ENCODE data around the gene ANKS1B. TPM values are rescaled to one million over a fixed set of nuclear protein-coding genes. Genes with fewer than 3 reads are reported as not detected.

ANKS1B gene
- total RNA-seq, 1 experiment from 2014 or later: 0.61 TPM

DNA sequence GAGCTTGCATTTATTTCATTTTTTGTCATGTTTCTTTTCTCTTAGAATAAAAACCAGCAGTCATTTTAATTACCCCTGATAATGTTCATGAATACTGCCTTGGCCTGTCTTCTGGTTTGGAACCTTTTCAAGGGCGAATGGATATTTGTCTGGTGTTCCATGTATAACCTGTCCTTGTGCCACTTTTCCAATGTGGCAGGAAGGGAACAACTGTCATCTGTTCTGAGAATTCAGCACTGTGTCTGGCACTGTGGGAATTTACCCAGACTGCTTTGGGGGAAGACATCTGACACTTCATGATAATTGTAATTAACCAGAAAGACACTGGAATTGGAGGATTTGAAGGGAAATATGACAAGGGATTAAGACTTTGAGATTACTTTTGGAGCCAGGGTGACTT is 986.8 kb downstream of the ANKS1B start:
- CTCF ChIA-PET: interaction anchor here (1.3 kb wide), 1 partner anchor 44 kb away, joined by 4 read pairs; no protein-coding TSS in a partner anchor
- TF ChIP-seq, protein P1, sequence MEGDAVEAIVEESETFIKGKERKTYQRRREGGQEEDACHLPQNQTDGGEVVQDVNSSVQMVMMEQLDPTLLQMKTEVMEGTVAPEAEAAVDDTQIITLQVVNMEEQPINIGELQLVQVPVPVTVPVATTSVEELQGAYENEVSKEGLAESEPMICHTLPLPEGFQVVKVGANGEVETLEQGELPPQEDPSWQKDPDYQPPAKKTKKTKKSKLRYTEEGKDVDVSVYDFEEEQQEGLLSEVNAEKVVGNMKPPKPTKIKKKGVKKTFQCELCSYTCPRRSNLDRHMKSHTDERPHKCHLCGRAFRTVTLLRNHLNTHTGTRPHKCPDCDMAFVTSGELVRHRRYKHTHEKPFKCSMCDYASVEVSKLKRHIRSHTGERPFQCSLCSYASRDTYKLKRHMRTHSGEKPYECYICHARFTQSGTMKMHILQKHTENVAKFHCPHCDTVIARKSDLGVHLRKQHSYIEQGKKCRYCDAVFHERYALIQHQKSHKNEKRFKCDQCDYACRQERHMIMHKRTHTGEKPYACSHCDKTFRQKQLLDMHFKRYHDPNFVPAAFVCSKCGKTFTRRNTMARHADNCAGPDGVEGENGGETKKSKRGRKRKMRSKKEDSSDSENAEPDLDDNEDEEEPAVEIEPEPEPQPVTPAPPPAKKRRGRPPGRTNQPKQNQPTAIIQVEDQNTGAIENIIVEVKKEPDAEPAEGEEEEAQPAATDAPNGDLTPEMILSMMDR (IDR thresholded peaks at IDR 0.05; ENCODE audit: insufficient read depth in 1 of 2, low read depth in 1 of 2, low read length in 1 of 2, severe bottlenecking in 1 of 2, unreplicated experiment in 1 of 2): no peak
- BruUV-seq (replicated peaks): no TSS peak

DNA sequence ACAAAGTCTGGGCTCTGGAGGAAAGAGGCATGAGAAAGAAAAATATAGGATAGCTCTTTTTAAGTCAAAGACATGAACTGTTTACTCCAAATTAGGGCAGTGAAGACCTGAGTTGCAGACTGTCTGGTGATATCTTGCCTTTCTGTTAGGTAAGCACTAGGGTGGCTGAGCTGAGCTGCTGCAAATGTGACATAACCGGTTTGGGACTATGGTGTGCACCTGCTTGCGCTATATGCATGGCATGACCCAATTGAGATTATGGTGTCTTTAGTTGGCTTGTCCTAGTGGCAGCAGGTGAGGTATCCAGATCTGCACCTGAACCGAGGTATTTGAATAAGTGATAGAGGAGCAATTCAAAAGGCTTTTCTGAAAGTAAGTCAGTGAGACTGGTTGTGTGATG is 994.1 kb downstream of the ANKS1B start:
- intact Hi-C loops (cut with micrococcal nuclease; ENCODE audit: unreplicated experiment): no loop called here

More for the DNA sequence above, 986.8 kb downstream of the ANKS1B start:
- intact Hi-C loops (cut with micrococcal nuclease; ENCODE audit: unreplicated experiment): loop anchor here (1.0 to 5.0 kb wide), 5 partner anchors 43 to 581 kb away; no protein-coding TSS in a partner anchor
- no peak overlapping the region for H3K4me3 ChIP-seq (ENCODE audit: low read depth, low read length)
- Mint-ChIP-seq H3K27ac (ENCODE audit: unreplicated experiment) (no peak overlapping the region), H3K9me3 (ENCODE audit: unreplicated experiment) (no peaks in the 10 kb centered on the region), H3K4me3 (ENCODE audit: unreplicated experiment) (no peak overlapping the region), H3K4me1 (ENCODE audit: low read depth, unreplicated experiment) (no peaks in the 10 kb centered on the region), H3K27me3 (ENCODE audit: insufficient read depth, unreplicated experiment) (peaks cover 8% of the 10 kb centered on the region), H3K36me3 (ENCODE audit: insufficient read depth, unreplicated experiment) (no peaks in the 10 kb centered on the region)
- DNase-seq: no peak
- no peaks in the 10 kb centered on the region for H3K4me1 ChIP-seq
- no peaks in the 10 kb centered on the region; the same call in 1 of the 2 replicates for H3K9me3 ChIP-seq
- POLR2A ChIA-PET: no interaction called here
- no peaks in the 10 kb centered on the region for H3K27me3 ChIP-seq (replicated peaks; ENCODE audit: control insufficient read depth, insufficient read depth, low read length)
- no peaks in the 10 kb centered on the region for H3K36me3 ChIP-seq (ENCODE audit: control insufficient read depth, insufficient read depth, low read length)

DNA sequence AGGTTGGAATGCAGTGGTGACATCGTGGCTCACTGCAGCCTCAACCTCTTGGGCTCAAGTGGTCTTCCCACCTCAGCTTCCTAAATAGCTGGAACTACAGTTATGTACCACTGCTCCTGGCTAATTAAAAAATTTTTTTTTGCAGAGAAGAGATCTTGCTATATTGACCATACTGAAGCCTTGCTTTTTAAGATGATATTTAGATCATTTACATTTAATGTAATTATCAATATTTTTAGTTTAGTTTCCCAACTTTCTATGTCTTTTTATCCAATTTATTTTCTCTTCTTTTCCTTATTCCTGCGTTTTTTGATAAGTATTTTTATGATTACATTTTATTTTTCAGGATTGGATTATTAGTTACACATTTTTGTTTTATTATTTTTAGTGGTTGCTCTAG is 999.6 kb downstream of the ANKS1B start:
- Mint-ChIP-seq H3K4me3 (ENCODE audit: unreplicated experiment) (no peak overlapping the region), H3K27me3 (ENCODE audit: insufficient read depth, unreplicated experiment) (peaks cover 5% of the 10 kb centered on the region), H3K36me3 (ENCODE audit: insufficient read depth, unreplicated experiment) (no peaks in the 10 kb centered on the region), H3K27ac (ENCODE audit: unreplicated experiment) (no peak overlapping the region), H3K4me1 (ENCODE audit: low read depth, unreplicated experiment) (no peaks in the 10 kb centered on the region), H3K9me3 (ENCODE audit: unreplicated experiment) (peaks cover 19% of the 10 kb centered on the region)
- no peak overlapping the region for H3K4me3 ChIP-seq (ENCODE audit: low read depth, low read length)
- BruUV-seq (replicated peaks): no TSS peak
- H3K27me3 ChIP-seq (replicated peaks; ENCODE audit: control insufficient read depth, insufficient read depth, low read length): no peaks in the 10 kb centered on the region
- no peaks in the 10 kb centered on the region for H3K9me3 ChIP-seq
- TF ChIP-seq, protein P1 (IDR thresholded peaks at IDR 0.05; ENCODE audit: insufficient read depth in 1 of 2, low read depth in 1 of 2, low read length in 1 of 2, severe bottlenecking in 1 of 2, unreplicated experiment in 1 of 2): no peak
- DNase-seq: no peak
- ChIA-PET POLR2A (no interaction called here), CTCF (no interaction called here)
- intact Hi-C loops (cut with micrococcal nuclease; ENCODE audit: unreplicated experiment): no loop called here
- no peaks in the 10 kb centered on the region for H3K36me3 ChIP-seq (ENCODE audit: control insufficient read depth, insufficient read depth, low read length)
- no peaks in the 10 kb centered on the region for H3K4me1 ChIP-seq

More for the DNA sequence above, 994.1 kb downstream of the ANKS1B start:
- no TSS peak for BruUV-seq (replicated peaks)
- CTCF ChIA-PET: no interaction called here
- POLR2A ChIA-PET: no interaction called here
- H3K4me3 ChIP-seq (ENCODE audit: low read depth, low read length): no peak overlapping the region
- H3K36me3 ChIP-seq (ENCODE audit: control insufficient read depth, insufficient read depth, low read length): no peaks in the 10 kb centered on the region
- TF ChIP-seq, protein P1 (IDR thresholded peaks at IDR 0.05; ENCODE audit: insufficient read depth in 1 of 2, low read depth in 1 of 2, low read length in 1 of 2, severe bottlenecking in 1 of 2, unreplicated experiment in 1 of 2): no peak
- no peak overlapping the region for H3K27ac Mint-ChIP-seq (ENCODE audit: unreplicated experiment)
- H3K4me1 Mint-ChIP-seq (ENCODE audit: low read depth, unreplicated experiment): no peaks in the 10 kb centered on the region
- peaks cover 10% of the 10 kb centered on the region for H3K27me3 Mint-ChIP-seq (ENCODE audit: insufficient read depth, unreplicated experiment)
- DNase-seq: peak; percentile 23 to 41
- H3K9me3 Mint-ChIP-seq (ENCODE audit: unreplicated experiment): peaks cover 6% of the 10 kb centered on the region
- H3K4me3 Mint-ChIP-seq (ENCODE audit: unreplicated experiment): no peak overlapping the region
- H3K9me3 ChIP-seq: no peaks in the 10 kb centered on the region; the same call in 1 of the 2 replicates
- no peaks in the 10 kb centered on the region for H3K4me1 ChIP-seq
- no peaks in the 10 kb centered on the region for H3K27me3 ChIP-seq (replicated peaks; ENCODE audit: control insufficient read depth, insufficient read depth, low read length)
- H3K36me3 Mint-ChIP-seq (ENCODE audit: insufficient read depth, unreplicated experiment): no peaks in the 10 kb centered on the region

Measured in Caco-2 (cell line).